ENCODE measurements around the gene CLDN20.

DNA sequence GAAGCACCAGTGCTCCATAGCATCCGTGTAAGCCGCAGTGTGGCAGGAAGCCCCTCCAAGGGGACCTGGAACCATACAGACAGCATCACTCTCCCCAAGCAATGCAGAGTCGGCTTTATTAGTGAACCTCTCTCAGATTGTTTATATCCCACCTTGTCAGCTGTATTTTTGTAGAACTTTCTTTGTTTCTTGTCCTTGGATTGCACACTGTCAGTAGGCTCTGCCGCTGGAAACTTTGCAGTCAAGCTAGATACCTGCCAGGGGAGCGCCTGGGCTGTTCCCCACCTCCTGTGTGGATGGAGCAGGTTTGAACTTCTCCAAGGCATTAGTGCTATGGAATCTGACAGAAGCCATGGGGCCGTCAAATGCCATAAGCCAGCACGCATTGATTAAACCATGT lies 18.6 kb upstream of the CLDN20 start:
- TF ChIP-seq, protein P1, sequence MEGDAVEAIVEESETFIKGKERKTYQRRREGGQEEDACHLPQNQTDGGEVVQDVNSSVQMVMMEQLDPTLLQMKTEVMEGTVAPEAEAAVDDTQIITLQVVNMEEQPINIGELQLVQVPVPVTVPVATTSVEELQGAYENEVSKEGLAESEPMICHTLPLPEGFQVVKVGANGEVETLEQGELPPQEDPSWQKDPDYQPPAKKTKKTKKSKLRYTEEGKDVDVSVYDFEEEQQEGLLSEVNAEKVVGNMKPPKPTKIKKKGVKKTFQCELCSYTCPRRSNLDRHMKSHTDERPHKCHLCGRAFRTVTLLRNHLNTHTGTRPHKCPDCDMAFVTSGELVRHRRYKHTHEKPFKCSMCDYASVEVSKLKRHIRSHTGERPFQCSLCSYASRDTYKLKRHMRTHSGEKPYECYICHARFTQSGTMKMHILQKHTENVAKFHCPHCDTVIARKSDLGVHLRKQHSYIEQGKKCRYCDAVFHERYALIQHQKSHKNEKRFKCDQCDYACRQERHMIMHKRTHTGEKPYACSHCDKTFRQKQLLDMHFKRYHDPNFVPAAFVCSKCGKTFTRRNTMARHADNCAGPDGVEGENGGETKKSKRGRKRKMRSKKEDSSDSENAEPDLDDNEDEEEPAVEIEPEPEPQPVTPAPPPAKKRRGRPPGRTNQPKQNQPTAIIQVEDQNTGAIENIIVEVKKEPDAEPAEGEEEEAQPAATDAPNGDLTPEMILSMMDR (IDR thresholded peaks at IDR 0.05) = no peak
- TF ChIP-seq POLR2A (IDR thresholded peaks at IDR 0.05) = no peak
